HG02973 (cell line): ENCODE results near the gene ADGRG7.
"Not testable (repeated sequence)": the region's sequence is repeated elsewhere in the genome, so short reads cannot be mapped to it uniquely, and the experiment has no call there.

Experiments used
- ATAC-seq: cut with Tn5 transposase; IDR thresholded peaks from one replicate; pipeline ENCODE4 v1.9.1; 2021; ENCODE audit warnings: moderate library complexity; ENCODE audit not compliant: unreplicated experiment

Gene ADGRG7

DNA sequence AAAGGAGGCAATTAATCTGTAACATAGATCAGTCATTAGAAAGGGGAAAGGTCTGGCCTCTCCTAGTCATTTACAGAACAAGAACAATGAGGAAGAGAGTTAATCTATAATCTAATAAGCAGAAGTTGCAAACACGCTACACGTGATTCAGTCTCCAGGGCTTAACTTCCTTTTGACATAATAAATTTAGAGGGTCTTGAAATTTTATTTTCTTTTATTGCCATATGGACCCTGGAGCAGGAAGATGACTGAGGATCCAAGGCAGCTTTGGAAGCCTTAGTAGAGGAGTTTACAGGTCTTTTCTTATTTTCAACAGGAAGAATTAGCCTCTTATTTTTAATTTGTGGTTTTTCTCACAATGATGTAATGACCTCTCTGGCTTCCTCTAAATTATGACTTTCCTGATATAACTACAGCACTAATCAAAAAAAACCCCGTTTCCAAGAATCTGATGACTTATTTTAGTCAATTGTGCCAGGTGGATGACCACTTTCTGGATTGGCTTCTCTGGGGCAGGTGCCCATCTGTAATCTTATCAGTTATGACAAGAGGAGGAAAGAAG lies 32.2 kb downstream of the ADGRG7 start:
- ATAC-seq = peak; percentile 78

GRCh38 chr3:100645913-100646312 lies 36.5 kb downstream of the ADGRG7 start:
- no peak for ATAC-seq

- no peak for ATAC-seq
Measured at GRCh38 chr3:100647171-100647570, 37.8 kb downstream of the ADGRG7 start.

GRCh38 chr3:100647657-100648056 lies 38.3 kb downstream of the ADGRG7 start:
- no peak for ATAC-seq

- peak; percentile 96 for ATAC-seq
Measured at GRCh38 chr3:100650651-100651619, 41.5 kb downstream of the ADGRG7 start.

DNA sequence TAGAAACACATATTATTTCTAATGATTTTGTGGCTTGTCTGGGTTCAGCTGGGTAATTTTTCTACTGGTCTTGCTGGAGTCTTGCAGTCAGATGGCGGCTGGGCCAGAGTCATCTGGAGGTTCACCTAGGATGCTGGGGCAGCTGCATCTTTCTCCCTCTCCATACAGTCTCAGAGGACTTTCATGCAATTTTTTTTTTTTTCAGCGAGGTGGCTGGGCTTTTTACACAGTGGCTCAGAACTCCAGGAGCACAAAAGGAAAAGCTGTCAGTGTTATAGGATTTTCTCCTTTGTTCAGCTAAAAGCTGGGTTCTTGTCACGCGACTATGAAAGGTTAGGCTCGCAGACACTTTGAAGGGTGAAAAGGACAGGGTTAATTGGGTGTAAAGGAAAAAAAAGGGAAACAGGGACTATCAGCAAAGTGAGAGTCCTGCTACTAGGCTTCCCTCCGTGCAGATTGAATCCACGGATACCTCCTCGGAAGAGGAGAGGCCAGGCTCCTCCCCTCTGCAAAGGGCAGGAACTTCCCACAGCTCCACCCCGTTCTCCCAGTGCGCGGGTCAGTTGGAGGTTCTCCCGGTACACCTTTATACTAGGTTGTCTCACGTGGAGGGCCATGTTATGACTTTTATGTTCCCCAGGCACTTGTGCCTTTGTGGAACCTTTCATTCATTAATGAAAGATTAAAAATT lies 44.3 kb downstream of the ADGRG7 start:
- ATAC-seq = no peak

DNA sequence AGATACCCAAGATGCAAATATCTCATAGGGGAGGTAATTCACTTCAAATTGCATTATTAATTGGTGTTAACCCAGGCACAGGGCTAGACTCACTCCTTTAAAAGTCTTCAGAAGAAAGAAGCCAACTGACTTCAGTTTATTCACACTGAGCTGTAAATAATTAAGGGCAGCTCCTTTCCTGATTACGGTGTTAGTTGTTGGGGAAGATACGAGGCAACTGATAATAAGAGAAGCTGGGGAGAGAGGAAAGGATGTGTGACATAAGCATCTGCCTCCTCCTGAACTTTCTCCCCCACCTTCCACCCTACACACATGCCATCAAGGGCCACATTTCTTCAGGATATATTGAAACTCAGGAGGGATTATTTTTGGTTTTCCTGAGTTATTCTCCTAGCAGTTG lies 47.5 kb downstream of the ADGRG7 start:
- no peak for ATAC-seq

GRCh38 chr3:100661294-100661693 lies 51.9 kb downstream of the ADGRG7 start:
- not testable (repeated sequence) for ATAC-seq

GRCh38 chr3:100662113-100662823 lies 52.9 kb downstream of the ADGRG7 start:
- ATAC-seq = no peak

DNA sequence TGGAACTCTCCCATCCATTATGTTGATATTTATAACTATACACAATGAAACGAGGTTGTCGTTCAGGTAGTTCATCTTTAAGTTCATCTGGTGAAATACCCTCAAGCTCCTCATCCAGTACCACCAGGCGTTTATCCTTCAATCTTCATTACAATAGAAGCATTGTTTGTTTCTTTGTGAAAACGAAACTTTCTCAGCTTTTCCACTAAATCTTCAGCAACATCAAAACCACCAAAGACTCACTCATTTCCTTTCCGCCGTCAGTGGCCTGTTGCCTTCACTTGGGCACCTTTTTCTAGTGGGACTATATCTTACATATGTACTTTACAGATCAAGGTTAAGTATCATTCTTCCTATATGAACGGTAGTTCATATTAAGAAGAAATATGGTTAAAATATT lies 55.8 kb downstream of the ADGRG7 start:
- ATAC-seq = no peak

GRCh38 chr3:100666699-100667098 lies 57.3 kb downstream of the ADGRG7 start:
- not testable (repeated sequence) for ATAC-seq

- ATAC-seq = not testable (repeated sequence)
Measured at GRCh38 chr3:100667316-100667715, 57.9 kb downstream of the ADGRG7 start.

DNA sequence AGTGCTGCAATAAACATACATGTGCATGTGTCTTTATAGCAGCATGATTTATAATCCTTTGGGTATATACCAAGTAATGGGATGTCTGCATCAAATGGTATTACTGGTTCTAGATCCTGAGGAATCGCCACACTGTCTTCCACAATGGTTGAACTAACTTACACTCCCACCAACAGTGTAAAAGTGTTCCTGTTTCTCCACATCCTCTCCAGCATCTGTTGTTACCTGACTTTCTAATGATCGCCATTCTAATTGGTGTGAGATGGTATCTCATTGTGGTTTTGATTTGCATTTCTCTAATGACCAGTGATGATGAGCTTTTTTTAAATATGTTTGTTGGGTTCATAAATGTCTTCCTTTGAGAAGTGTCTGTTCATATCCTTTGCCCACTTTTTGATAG lies 61.6 kb downstream of the ADGRG7 start:
- ATAC-seq = not testable (repeated sequence)

- no peak for ATAC-seq
Measured at GRCh38 chr3:100681496-100681895, 72.1 kb downstream of the ADGRG7 start.

DNA sequence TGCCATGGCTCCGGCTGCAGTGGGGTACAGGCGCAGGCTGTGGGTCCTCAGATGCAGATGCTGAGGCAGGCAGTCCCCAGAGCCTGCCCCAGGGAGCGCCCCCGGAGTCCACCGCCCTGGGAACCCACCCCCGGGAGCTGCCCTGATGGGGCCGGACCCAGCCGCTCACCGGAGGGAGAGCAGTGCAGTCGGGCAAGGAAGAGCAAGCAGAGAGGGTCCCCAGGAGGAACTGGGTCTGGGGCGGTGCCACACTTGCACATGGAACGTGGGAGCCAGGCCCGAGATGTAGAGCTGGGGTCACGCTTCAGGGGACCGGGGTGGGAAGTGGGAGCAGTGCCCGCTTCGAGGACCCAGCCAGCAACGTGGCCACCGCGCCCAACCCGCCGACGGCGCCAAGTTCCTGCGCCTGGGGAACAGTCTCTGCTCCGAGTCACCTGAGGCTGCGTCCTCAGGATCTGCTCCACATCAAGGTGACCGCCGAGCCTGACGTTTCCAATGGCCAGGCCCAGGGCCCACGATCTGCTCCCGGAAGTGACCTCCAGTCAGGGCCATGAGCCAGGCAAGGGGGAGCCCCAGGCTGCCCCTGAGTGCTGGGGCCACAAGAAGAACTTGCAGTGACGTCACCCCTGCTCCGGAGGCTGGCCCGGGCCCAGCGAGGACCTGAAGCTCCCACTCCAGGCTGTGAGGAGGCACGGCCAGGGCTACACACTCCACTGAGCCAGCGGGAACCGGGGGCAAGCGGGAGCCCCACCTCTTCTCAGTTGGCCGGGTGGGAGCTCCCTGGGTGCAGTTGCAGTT lies 72.9 kb downstream of the ADGRG7 start:
- ATAC-seq = no peak

DNA sequence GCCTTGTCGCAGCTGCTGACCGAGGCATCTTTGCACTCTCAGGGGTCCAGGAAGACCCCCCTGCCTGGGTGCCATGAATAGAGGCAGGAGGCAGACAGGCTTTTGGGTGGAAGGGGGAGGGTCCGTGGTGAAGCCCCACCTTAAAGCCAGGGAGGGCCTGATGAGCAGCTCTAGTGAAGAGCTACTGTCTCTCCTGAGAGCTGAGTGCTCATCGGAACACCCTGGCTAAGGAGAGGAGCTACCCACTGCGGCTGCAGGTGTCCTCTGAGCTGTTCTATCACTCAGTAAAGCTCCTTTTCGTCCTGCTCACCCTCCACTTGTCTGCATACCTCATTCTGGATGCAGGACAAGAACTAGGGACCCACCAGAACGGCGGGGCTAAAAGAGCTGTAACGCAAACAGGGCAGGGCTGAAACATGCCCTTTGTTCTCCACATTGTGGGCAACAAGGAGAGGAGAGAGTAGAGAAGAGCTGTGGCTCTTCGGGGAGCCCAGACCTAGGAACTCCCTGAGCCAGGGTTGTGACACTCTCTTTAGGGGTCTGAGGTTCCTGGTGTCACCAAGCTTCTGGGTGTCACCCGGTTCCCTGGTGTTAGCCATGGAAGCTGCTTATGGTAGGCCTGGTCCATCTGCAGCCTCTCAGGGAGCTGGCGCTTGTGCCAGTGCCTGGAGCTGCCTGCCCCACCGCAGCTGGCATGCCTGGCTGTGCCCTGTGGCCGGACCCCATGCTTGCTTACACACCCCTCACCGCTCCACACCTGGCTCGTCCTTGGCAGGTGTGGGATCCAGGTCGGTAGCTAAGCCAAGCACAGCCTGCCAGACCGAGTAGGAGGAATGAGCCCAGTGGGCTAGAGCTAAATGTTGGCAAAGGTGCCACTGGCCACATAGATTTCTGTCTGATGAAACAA lies 73.7 kb downstream of the ADGRG7 start:
- ATAC-seq = no peak

DNA sequence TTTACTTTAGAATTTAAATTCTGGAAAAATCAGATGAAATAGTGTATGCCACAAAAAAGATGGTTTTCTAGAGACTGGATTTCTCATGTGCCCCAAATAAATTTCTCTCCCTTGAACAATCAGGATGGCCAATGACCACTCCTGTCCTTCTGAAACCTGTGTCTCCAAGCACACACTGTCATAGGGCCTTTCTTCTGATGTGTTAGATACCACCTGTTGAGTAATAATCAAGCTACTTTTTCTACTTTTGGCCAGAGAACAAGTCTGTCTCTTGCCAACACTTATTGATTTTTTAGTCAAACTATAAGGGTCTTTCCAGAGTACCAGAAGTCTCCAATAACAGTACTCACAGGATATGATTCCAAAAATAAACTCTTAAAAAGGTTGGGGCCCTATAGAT lies 83.8 kb downstream of the ADGRG7 start:
- ATAC-seq = no peak

DNA sequence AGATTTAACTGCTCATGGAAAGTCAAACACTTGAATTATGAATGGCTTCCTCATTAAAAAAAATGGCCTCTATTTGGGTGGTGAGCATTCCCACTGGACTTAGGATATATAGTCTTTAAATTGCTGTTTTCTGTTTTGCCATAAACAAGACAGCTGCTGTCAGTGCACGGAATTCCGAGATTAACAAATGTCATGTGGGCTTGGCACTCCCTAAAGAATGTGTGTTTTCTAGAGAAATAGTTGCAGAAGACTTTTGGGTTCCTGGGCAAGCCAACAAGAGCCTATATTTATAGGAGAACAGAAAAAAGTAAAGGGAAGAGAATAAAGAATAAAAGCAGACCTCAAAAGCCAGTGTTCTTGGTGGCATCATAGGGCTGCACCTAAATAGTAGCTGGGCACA lies 86.3 kb downstream of the ADGRG7 start:
- no peak for ATAC-seq

DNA sequence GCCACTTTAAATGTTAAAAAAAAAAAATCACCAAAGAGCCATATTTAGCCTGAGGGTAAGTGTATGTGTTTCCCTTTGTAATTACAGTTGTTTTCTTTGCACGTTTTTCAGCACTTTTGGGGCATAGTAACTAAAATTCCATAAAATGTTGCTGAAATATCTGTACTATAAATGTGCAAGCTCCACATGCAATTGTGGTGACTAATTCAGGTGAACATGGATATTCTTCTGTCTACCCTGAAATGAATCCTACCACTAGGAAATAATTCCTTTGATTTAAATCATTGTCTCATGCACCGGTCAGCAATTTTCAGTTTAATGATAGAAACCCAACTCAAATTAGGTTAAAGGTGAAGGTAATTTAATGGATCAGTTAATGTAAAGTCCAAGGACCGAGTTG lies 86.8 kb downstream of the ADGRG7 start:
- no peak for ATAC-seq
